Left lung (tissue), 10 donors: ENCODE measurements around the gene KNSTRN. TPM values are rescaled to one million over a fixed set of nuclear protein-coding genes. Genes with fewer than 3 reads are reported as not detected.

Experiments used
- ATAC-seq: fragments of 200-7000 bp; cut with Tn5 transposase; one replicate; pipeline ENCODE4 v1.9.1; 2020; ENCODE audit warnings: moderate library complexity
- DNase-seq, 4 donors: peaks; one replicate each; pipeline ENCODE4 v3.0.0-alpha.2; 2013 to 2020
- H3K27ac ChIP-seq, 2 donors: fragments of 200-600 bp; sonication (generic) in 1 of 2; one replicate each; pipeline versions ENCODE4 v1.5.0 to v1.8.0; 2020 to 2021
- H3K27me3 ChIP-seq, 2 donors: fragments of 200-600 bp; sonication (generic) in 1 of 2; one replicate each; pipeline versions ENCODE4 v1.5.0 to v1.8.0; 2020 to 2021
- H3K36me3 ChIP-seq, 2 donors: fragments of 200-600 bp; sonication (generic) in 1 of 2; one replicate each; pipeline versions ENCODE4 v1.5.0 to v1.8.0; 2020 to 2021
- H3K4me1 ChIP-seq, 2 donors: fragments of 200-600 bp; one replicate each; pipeline ENCODE4 v1.8.0; 2021
- H3K4me3 ChIP-seq, 2 donors: fragments of 200-600 bp; sonication (generic) in 1 of 2; one replicate each; pipeline versions ENCODE4 v1.5.0 to v1.8.0; 2020 to 2021; ENCODE audit warnings: mild to moderate bottlenecking in 1 of 2
- H3K9me3 ChIP-seq, 2 donors: fragments of 200-600 bp; sonication (generic) in 1 of 2; one replicate each; pipeline versions ENCODE4 v1.5.0 to v1.8.0; 2020 to 2021
- intact Hi-C, 2 donors: fragments of 100-400 bp; cut with DNase I; formaldehyde crosslinking; loops; one replicate each; pipeline versions ENCODE4 v1.11.2 to v1.14.2; 2022
- polyA plus RNA-seq, 6 donors: library from polyadenylated mRNA; unstranded; fragments of 120-200 nt; gene quantifications; one replicate each; pipeline ENCODE4 v1.2.1, GENCODE V29; 2013; ENCODE audit not compliant: insufficient read length in 6 of 6
- total RNA-seq, 2 donors: library from RNA; stranded (reverse); fragmentation: NEBNext Ultra II Directional; extraction: Animal tissue kit (Norgen Biotek cat#: 25700); gene quantifications; one replicate each; pipeline ENCODE4 v1.2.1, GENCODE V29; 2021
- TF ChIP-seq, protein P1 (sequence below), 2 donors: fragments of 200-600 bp; sonication (generic) in 1 of 2; IDR thresholded peaks; one replicate each; pipeline versions ENCODE4 v1.5.0 to v1.8.0; 2021; ENCODE audit warnings: antibody characterized with exemption in 2 of 2
- donor health status: DM: no; HTN: yes; CAD: no.
- donor health status: DM: no; HTN: no; CAD: no.

Gene KNSTRN
- total and polyA plus RNA-seq, 8 donors, result 14.2 to 46.2 (median 30.2) TPM

DNA sequence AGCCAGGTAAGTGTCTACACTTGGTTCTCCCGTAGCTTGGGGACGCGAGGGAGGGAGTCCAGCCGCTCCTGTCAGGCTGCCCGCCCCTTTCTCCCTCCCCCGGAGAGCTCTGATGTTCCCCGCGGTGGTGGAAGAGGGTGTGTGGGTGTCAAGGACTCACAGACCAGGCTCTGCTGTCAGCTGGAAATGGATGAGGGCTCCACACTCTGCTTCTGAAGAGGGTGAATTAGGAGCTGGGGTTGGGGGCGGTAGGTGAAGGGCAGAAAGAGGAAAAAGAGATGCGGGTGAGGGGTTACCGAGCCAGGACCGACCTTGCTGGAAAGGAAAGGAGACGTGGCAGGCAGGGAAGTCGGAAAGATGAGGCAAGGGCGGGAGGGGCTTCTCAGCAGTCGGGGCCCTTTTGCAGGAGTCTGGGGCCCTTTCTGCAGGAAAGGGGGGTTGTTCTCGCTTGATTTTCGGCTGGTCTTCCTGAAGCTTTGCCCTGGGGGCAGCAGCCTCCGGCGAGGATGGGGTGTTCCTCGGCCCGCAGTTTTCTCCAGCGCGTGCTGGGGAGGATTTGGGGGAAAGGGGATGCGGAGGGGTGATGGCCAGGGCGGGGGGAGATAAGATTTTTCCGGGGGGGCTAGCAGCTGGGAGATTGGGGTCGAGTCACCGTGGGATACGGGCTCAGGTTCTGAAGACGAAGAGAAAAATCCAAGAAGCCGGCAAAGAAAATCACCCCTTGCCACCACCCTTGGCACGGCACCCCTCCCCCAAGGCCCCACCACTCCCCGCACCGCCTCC is 57.6 kb downstream of the KNSTRN start:
- peak; percentile 37 for ATAC-seq
- Histone ChIP-seq H3K27me3 (peaks cover 23 to 65% of the 10 kb centered on the region in 2 donors), H3K4me1 (peaks cover 25 to 56% of the 10 kb centered on the region in 2 donors), H3K9me3 (no peaks in the 10 kb centered on the region), H3K27ac (no peak overlapping the region), H3K4me3 (peak overlapping the region; percentile 28 to 80), H3K36me3 (no peaks in the 10 kb centered on the region)
- TF ChIP-seq, protein P1, sequence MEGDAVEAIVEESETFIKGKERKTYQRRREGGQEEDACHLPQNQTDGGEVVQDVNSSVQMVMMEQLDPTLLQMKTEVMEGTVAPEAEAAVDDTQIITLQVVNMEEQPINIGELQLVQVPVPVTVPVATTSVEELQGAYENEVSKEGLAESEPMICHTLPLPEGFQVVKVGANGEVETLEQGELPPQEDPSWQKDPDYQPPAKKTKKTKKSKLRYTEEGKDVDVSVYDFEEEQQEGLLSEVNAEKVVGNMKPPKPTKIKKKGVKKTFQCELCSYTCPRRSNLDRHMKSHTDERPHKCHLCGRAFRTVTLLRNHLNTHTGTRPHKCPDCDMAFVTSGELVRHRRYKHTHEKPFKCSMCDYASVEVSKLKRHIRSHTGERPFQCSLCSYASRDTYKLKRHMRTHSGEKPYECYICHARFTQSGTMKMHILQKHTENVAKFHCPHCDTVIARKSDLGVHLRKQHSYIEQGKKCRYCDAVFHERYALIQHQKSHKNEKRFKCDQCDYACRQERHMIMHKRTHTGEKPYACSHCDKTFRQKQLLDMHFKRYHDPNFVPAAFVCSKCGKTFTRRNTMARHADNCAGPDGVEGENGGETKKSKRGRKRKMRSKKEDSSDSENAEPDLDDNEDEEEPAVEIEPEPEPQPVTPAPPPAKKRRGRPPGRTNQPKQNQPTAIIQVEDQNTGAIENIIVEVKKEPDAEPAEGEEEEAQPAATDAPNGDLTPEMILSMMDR (IDR thresholded peaks at IDR 0.05), result no peak
- DNase-seq, result peak in 2 of 4 donors; percentile 63 to 69
- intact Hi-C loops, result no loop called here

DNA sequence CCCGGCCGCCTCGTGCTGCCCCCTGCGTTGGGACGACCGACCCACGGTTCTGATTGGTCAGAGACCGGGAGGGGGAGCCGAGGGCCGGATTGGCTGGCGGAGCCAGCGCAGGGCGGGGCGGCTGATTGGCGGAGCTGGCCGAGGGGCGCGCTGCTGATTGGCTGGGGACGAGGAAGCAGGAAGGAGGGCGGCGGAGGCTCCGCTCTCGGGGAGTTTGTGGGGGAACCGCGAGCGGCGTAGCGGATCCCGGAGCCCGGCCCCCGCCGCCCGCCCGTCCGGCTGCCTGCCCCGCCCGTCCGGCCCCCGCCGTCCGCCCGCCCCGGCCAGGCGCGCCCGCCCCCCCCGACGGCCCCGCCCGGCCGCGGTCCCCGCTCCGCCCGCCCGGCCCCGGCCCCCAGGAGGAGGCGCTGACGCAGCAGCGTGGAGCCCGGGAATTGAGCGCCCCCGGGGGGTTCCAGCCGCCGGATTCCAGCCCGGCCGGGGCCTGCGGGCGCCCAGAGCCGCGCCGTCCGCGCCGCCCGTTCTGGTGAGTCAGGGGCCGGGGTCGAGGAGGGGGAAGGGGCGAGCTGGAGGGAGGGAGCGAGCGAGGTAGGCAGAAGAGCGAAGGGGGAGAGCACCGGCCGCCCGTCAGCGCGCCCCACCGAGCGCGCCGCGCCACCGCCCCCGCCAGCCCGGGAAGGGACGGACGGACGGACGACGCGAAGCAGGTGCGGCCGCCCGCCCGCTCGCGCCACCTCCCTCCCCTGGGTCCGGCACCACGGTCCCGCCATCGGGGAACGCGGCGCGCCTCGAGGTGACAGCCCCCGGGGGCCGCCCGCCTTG is 58.4 kb downstream of the KNSTRN start, which contains the start of gene BAHD1:
BAHD1 (plus strand) TSS at position 211 of the 822 bp plus-strand sequence. CDS start 17,512 bp downstream, outside the sequence.
- Histone ChIP-seq H3K27ac (peak within 1 kb of the TSS; percentile 53 to 73), H3K27me3 (peaks cover 19 to 57% of the 10 kb centered on the region in 2 donors)

DNA sequence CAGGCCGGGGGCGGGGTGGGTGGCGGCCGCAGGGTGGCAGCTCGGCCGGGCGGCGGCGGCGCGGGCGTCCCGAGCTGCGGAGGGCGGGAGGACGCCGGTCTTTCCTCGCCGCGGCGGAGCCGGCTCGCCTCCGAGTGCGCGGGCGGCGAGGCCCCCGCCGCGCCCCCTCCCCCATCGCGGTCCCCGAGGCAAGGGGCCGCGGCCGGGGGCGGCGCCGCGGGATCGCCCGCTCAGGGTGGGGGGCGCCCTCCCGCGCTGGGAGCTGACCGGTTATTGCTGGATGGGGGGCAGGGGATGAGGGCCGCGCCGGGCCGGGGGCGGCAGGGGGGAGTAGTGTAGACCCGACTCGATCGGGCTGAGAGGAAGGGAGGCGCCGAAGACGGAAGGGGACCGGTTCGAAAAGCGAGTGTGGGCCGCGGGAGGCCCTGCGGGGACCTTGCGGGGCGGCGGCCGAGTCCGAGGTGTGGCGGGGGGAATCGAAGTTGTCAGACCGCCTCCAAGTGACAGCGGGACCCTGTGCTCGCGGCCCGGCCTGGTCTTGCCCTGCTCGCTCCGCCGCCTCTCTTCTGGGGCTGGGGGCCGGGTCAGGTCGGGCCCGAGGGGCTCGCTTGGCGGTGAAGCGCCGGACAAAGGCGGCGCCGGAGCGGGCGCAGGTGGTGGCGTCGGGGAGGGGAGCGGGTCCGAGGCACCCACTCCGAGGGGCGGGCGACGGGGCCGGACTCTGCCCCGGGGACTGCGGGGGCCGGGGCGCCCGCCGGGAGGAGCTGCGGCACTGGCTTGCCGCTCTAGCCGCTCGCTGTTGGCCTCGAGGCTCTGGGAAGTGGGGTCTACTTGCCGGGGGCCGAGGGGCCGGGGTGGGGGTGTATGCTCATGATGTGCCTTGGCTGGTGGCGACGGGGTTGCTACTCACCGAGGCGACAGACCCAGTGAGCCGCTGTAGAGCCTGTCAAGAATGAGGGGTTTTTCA is 59.3 kb downstream of the KNSTRN start:
- Histone ChIP-seq H3K27me3 (peaks cover 10 to 48% of the 10 kb centered on the region in 2 donors), H3K4me1 (peaks cover 16 to 51% of the 10 kb centered on the region in 2 donors), H3K27ac (peak overlapping the region; percentile 1 to 18), H3K4me3 (peak overlapping the region; percentile 80 to 91), H3K9me3 (no peaks in the 10 kb centered on the region), H3K36me3 (no peaks in the 10 kb centered on the region)
- intact Hi-C loops, result no loop called here
- DNase-seq (peak in 1 of 4 donors; percentile 87), ATAC-seq (peak; percentile 4)
- TF ChIP-seq, protein P1 (IDR thresholded peaks at IDR 0.05), result no peak

More for the DNA sequence above, 58.4 kb downstream of the KNSTRN start, which contains the start of gene BAHD1:
- Histone ChIP-seq H3K9me3 (no peaks in the 10 kb centered on the region), H3K4me1 (peaks cover 23 to 58% of the 10 kb centered on the region in 2 donors), H3K4me3 (peak within 1 kb of the TSS; percentile 80 to 91), H3K36me3 (no peaks in the 10 kb centered on the region)
- DNase-seq (peak; percentile 87 to 98 (median 96)), ATAC-seq (peak; percentile 84)
- intact Hi-C loops, result no loop called here
- TF ChIP-seq, protein P1 (IDR thresholded peaks at IDR 0.05), result peak in 1 of 2 donors; percentile 13

DNA sequence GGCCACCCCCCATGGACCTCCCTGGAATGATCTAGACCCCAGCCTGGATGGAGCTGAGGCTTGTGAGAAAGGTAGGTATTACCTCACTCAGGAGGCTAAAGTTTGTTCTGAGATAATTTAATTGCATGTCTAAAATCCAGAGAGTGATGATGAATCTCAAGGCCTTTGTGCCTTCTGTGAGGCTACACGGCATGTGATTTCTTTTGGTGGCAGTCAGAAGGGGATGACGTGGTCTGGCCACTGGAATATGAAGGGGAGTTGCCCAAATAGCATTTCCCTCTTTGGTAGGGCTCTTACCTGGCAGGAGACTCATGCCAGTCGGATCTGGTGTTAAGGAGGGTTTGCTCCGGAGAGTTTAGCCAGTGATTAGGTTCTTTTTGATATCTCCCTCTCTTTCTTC is 60.7 kb downstream of the KNSTRN start:
- no peaks in the 10 kb centered on the region for H3K36me3 ChIP-seq
- ATAC-seq (no peak), DNase-seq (peak in 1 of 4 donors; percentile 6)
- H3K4me1 ChIP-seq, result peaks cover 15 to 50% of the 10 kb centered on the region in 2 donors
- peaks cover 0 to 34% of the 10 kb centered on the region in 2 donors for H3K27me3 ChIP-seq
- H3K4me3 ChIP-seq, result no peak overlapping the region
- peak overlapping the region; percentile 1 to 2 for H3K27ac ChIP-seq
- intact Hi-C loops, result no loop called here
- TF ChIP-seq, protein P1 (IDR thresholded peaks at IDR 0.05), result no peak
- H3K9me3 ChIP-seq, result no peaks in the 10 kb centered on the region
